OCI-LY3 (cell line): ENCODE data around the gene GNAO1.

Source experiments
- CTCF ChIP-seq: fragments of 200-600, 300-600 bp; sonication (generic); IDR thresholded peaks from 2 replicates; pipeline ENCODE4 v1.5.1; 2014; ENCODE audit warnings: antibody characterized with exemption, low read length, low read depth
- EZH2phosphoT487 ChIP-seq: fragments of 200-600 bp; shearing (Covaris generic); IDR thresholded peaks from 2 replicates; pipeline ENCODE4 v1.6.1; 2018; ENCODE audit warnings: antibody characterized with exemption, mixed run types, low read depth

- TF ChIP-seq CTCF: no peak
- TF ChIP-seq EZH2phosphoT487: no peak
Measured at GRCh38 chr16:56306690-56307533, 115.6 kb downstream of the GNAO1 start.
